ENCODE data around the gene DIP2B.

DNA sequence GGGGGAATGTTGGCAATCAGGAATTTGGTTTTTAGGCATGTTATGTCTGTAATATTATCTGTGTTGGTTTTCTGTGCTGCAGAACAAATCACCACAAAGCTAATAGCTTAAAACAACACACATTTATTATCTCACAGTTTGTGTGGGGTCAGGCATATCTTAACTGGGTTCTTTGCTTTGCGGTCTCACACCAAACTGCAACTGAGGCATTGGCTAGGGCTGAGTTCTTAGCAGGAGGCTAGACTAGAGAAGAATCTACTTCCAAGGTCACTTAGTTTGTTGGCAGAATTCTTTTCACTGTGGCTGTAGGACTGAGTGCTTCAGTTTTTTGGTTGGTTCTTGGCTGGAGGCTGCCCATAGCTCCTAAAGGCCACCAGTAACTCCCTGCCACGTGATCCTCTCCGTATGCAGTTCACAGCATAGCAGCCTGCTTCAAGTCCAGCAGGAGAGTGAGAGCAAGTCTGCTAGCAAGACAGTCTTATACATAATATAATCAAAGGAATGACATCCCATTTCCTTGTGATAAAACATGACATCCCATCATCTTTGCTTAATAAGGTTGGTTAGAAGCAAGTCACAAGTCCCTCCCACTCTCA lies 280.7 kb downstream of the DIP2B start:
- TF ChIP-seq GATA2 (IDR thresholded peaks at IDR 0.05; ENCODE audit: low read depth, low read length) (no peak), GATA3 (IDR thresholded peaks at IDR 0.05; ENCODE audit: low read depth, low read length) (no peak)

Measured in SH-SY5Y (cell line).